Fibroblast of lung (primary cell): Measurements from ENCODE around the gene GCLC.

Source experiments
- CTCF ChIP-seq, 2 donors: IDR thresholded peaks in 1 of 2; conservative IDR thresholded peaks in 1 of 2; 1 replicate in 1 of 2; 2 replicates in 1 of 2; pipeline ENCODE4 v1.5.1; 2011 to 2012; ENCODE audit warnings: low read length in 2 of 2, control low read depth in 1 of 2, inconsistent platforms in 1 of 2, low read depth in 1 of 2, mild to moderate bottlenecking in 1 of 2
- EZH2 ChIP-seq: IDR thresholded peaks from 2 replicates; pipeline ENCODE4 v1.5.1; 2012; ENCODE audit warnings: low read length, control low read depth, mild to moderate bottlenecking; ENCODE audit errors: missing control alignments

GRCh38 chr6:53539561-53539960 lies 5.3 kb downstream of the GCLC start:
- TF ChIP-seq EZH2 (no peak), CTCF (conservative IDR thresholded peaks at IDR 0.05 in 1 of 2, IDR thresholded peaks at IDR 0.05 in 1 of 2; ENCODE audit: low read depth in 1 of 2, low read length in 2 of 2) (no peak)
